NCI-H1092 treated with DMSO at 0.1 percent for 48 hours (cell line): ENCODE results near the gene UNC5C.

Experiments used
- DNase-seq: peaks from one replicate; lab custom pipeline; 2025; lab: John Stamatoyannopoulos, UW

Gene UNC5C

DNA sequence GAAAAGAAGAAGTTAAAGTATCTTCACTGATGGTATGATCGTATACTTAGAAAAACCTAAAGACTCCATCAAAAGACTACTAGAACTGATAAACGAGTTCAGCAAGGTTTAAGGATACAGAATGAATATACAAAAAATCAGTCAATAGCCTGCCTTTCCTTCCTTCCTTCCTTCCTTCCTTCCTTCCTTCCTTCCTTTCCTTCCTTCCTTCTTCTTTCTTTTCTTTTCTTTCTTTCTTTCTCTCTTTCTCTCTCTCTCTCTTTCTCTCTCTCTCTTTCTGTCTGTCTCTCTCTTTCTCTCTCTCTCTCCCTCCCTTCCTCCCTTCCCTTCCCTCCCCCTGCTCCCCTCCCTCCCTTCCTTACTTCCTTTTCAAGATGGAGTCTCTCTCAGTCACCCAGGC is 428.3 kb downstream of the UNC5C start:
- DNase-seq = no peak

DNA sequence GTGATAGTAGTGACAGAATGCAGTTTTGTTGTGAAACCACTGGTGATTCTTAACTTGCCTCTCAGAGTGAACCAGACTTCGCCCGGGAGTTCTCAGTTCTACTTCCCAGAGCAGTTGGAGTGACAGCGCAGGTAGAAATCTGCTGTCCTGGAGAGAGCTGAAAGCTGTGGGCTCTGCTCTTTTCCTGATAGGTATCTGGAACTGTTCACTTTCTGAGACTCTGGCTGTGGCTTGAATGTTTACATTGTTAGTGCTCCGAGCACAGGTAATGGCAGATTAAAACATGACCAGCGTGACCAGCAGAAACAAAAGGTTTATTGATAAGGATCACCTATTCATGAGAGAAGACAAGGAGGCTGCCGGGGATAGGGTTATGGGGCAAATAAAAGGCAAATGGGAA is 430.3 kb downstream of the UNC5C start:
- DNase-seq = no peak

DNA sequence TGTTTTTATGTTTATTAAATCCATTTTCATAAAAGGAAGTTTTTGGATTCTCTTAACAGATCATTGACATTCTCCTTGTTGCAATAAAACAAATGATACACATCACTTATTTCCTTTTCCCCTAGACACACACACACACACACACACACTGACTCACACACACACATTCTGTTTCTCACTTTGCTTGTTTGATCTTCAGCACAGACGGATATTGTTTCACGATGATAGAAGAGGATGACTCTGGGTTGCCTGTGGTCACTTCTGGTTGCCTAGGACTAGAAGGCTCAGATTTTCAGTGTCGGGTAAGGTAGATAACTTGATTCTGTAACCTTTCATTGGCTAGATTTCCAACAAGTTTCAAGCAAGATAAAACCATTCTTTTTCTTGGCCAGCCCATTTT is 434.3 kb downstream of the UNC5C start:
- DNase-seq = no peak
